ENCODE measurements around the gene PPP3CA. TPM values are rescaled to one million over a fixed set of nuclear protein-coding genes. Genes with fewer than 3 reads are reported as not detected.
"Not testable (repeated sequence)": the region's sequence is repeated elsewhere in the genome, so short reads cannot be mapped to it uniquely, and the experiment has no call there.

Gene PPP3CA
- total RNA-seq, 3 donors from 2014 or later, result 32.4 to 59.6 (median 47.8) TPM

GRCh38 chr4:101184668-101185067, 162.7 kb downstream of the PPP3CA start:
- H3K36me3 ChIP-seq, result no peaks in the 10 kb centered on the region
- no peak for TF ChIP-seq POLR2AphosphoS5 (IDR thresholded peaks at IDR 0.05)
- no peak for TF ChIP-seq POLR2A (IDR thresholded peaks at IDR 0.05)
- intact Hi-C loops (cut with DNase I; ENCODE audit: low total_unique reads), result no loop called here
- no peak overlapping the region for H3K27ac ChIP-seq
- no peaks in the 10 kb centered on the region for H3K27me3 ChIP-seq
- no peaks in the 10 kb centered on the region for H3K9me3 ChIP-seq
- no peaks in the 10 kb centered on the region for H3K4me1 ChIP-seq
- H3K4me3 ChIP-seq, result no peak overlapping the region
- DNase-seq (ENCODE audit: low spot score in 2 of 2), result no peak

GRCh38 chr4:101183666-101184373, 163.5 kb downstream of the PPP3CA start:
- H3K36me3 ChIP-seq, result no peaks in the 10 kb centered on the region
- no peak for DNase-seq (ENCODE audit: low spot score in 2 of 2)
- no peaks in the 10 kb centered on the region for H3K4me1 ChIP-seq
- H3K9me3 ChIP-seq, result no peaks in the 10 kb centered on the region
- intact Hi-C loops (cut with DNase I; ENCODE audit: low total_unique reads), result no loop called here
- no peaks in the 10 kb centered on the region for H3K27me3 ChIP-seq
- TF ChIP-seq POLR2AphosphoS5 (IDR thresholded peaks at IDR 0.05) (no peak), CTCF (IDR thresholded peaks at IDR 0.05) (no peak), POLR2A (IDR thresholded peaks at IDR 0.05) (no peak)
- H3K4me3 ChIP-seq, result no peak overlapping the region
- H3K27ac ChIP-seq, result no peak overlapping the region

GRCh38 chr4:101183221-101183620, 164.1 kb downstream of the PPP3CA start:
- H3K9me3 ChIP-seq, result no peaks in the 10 kb centered on the region
- intact Hi-C loops (cut with DNase I; ENCODE audit: low total_unique reads), result no loop called here
- TF ChIP-seq POLR2A (IDR thresholded peaks at IDR 0.05), result no peak
- no peak for TF ChIP-seq POLR2AphosphoS5 (IDR thresholded peaks at IDR 0.05)
- no peak for TF ChIP-seq CTCF (IDR thresholded peaks at IDR 0.05)

GRCh38 chr4:101182688-101183087, 164.6 kb downstream of the PPP3CA start:
- H3K4me1 ChIP-seq; DNase-seq (ENCODE audit: low spot score in 2 of 2); H3K9me3 ChIP-seq; H3K4me3 ChIP-seq; H3K36me3 ChIP-seq; H3K27ac ChIP-seq; intact Hi-C loops (cut with DNase I; ENCODE audit: low total_unique reads); H3K27me3 ChIP-seq: not testable (repeated sequence)

More at GRCh38 chr4:101183221-101183620, 164.1 kb downstream of the PPP3CA start:
- no peak for DNase-seq (ENCODE audit: low spot score in 2 of 2)
- no peaks in the 10 kb centered on the region for H3K36me3 ChIP-seq
- H3K4me1 ChIP-seq, result no peaks in the 10 kb centered on the region
- H3K4me3 ChIP-seq, result no peak overlapping the region
- H3K27ac ChIP-seq, result no peak overlapping the region
- H3K27me3 ChIP-seq, result no peaks in the 10 kb centered on the region

- H3K9me3 ChIP-seq, result no peaks in the 10 kb centered on the region
- no peak overlapping the region for H3K4me3 ChIP-seq
- no peak overlapping the region for H3K27ac ChIP-seq
- DNase-seq (ENCODE audit: low spot score in 2 of 2), result no peak
- TF ChIP-seq POLR2A (IDR thresholded peaks at IDR 0.05) (no peak), CTCF (IDR thresholded peaks at IDR 0.05) (no peak), POLR2AphosphoS5 (IDR thresholded peaks at IDR 0.05) (no peak)
- no peaks in the 10 kb centered on the region for H3K4me1 ChIP-seq
- intact Hi-C loops (cut with DNase I; ENCODE audit: low total_unique reads), result no loop called here
- H3K36me3 ChIP-seq, result no peaks in the 10 kb centered on the region
- no peaks in the 10 kb centered on the region for H3K27me3 ChIP-seq
These were observed 168.6 kb downstream of the PPP3CA start for GRCh38 chr4:101178731-101179130.

GRCh38 chr4:101177154-101177553, 170.2 kb downstream of the PPP3CA start:
- Histone ChIP-seq H3K27ac (no peak overlapping the region), H3K4me1 (peaks cover 0 to 8% of the 10 kb centered on the region in 2 donors), H3K9me3 (no peaks in the 10 kb centered on the region), H3K27me3 (no peaks in the 10 kb centered on the region), H3K4me3 (no peak overlapping the region), H3K36me3 (no peaks in the 10 kb centered on the region)
- TF ChIP-seq POLR2AphosphoS5 (IDR thresholded peaks at IDR 0.05) (no peak), POLR2A (IDR thresholded peaks at IDR 0.05) (no peak), CTCF (IDR thresholded peaks at IDR 0.05) (no peak)
- intact Hi-C loops (cut with DNase I; ENCODE audit: low total_unique reads), result no loop called here
- DNase-seq (ENCODE audit: low spot score in 2 of 2), result no peak

Measured in breast epithelium (tissue), 4 donors.